ENCODE results near the gene SH3PXD2A.

Gene SH3PXD2A

DNA sequence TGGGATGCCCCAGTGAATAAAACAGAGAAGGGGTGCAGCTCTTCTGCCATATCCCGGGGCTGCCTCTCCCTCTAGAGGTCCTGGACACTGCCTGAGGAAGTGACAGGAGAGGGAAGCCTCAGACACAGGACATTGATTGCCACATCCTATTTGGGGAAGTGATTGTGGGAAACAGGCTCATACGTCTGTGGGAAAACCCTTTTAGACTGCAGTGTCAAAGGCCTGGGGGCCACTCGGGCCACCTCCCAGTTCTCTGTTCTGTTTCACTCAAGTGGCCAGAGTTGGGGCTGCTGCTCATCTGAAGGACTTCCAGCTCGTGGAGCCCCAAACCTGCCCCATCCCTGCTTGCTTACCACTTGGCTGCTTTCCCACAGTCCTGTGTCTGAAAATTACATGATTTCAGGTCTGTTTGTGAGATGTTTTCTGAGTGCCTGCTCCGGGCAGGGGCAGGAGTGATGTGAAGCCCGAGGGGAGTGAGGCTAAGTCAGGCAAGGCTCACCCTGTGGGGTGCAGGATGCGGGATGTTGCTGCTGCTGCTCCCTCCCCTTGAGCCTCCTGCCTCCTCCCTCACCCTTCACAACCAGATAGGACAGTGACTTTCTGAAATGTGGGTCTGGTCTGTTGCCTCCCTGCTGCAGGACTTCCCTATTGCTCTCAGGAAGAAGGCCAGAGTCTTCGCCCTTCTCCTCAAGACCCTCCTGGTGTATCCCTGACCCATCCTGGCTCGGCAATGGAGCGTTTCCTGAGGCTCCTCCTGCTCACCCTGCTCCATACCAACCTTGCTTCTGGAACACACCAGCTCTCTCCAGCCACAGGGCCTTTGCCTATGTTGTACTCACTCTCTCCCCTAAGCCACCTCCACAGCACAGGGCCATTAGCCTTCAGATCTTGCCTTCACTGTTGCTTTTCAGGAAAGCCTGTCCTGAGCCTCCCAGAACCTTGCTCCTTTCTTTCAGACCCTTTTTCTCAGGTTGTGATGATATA lies 303.5 kb downstream of the SH3PXD2A start:
- DNase-seq (ENCODE audit: low read depth in 1 of 2, low spot score in 1 of 2), result no peak

DNA sequence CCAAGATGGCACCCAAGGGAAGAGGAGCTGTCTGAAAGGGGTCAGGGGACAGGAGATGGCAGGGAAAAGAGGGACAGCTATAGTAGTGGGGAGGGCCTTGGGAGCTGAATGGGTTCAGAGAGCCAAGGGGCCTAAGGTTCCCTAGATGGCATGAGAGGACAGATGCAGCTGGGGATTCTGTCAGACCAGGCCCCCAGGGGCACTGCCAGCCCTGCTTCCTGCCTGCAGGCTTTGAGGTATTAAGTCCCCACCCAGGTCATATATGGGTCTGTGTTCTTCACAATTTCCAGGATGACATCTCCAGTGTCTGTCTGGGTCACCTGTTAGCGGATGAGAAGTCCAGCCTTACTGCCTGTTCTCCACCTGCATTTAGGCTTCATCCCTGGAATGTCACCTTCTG lies 305.1 kb downstream of the SH3PXD2A start:
- no peak for DNase-seq (ENCODE audit: low read depth in 1 of 2, low spot score in 1 of 2)

DNA sequence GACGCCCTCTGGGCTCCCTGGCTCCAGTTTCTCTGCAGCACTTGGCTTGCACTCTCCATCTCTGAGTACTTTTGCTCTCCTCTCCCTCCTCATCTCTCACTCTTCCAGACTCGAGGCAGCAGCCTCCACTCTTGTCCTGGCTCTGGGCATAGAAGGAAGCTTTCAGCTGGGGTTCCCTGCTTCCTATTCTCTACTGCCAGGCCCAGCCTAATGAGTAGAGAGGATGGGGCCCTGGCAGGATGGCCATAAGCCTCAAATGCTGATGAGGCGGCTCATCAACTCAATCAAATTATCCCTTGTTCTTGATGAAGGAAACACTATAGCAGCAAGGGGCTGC lies 306.1 kb downstream of the SH3PXD2A start:
- DNase-seq (ENCODE audit: low read depth in 1 of 2, low spot score in 1 of 2), result no peak

DNA sequence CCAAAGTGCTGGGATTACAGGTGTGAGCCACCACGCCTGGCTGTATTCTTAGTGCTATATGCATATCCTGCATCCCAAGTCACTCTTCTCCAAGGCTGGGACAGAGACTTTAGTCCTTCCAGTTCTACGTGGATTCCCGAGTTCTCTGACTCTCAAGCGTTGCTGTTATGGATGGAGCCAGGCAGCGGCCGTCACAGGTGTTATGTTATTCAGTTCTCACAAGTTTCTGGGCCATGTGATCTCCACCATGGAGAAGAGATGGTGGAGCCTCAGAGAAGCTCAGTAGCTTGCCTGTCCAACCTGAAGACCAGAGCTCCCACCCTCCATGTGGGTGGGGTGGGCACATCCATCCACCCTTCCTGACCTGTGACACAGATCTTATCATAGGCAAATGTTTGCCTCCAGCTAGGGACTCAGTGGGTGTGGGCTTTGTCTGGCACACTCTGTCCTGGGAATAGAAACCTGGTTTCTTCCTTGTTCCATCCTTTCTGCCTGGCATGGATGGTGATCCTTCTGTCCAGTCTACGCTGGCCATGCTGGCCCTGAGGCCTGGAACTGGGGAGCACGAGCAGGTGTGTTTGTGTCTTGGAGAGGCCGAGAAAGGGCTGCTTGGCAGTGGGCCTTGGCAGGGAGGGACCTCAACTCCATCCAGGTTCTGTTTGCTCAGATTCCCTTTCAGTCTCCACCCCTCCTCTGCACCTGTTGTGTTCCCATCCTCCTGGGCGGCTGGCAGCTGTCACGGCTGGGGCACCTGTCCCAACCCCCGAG lies 306.6 kb downstream of the SH3PXD2A start:
- no peak for DNase-seq (ENCODE audit: low read depth in 1 of 2, low spot score in 1 of 2)

DNA sequence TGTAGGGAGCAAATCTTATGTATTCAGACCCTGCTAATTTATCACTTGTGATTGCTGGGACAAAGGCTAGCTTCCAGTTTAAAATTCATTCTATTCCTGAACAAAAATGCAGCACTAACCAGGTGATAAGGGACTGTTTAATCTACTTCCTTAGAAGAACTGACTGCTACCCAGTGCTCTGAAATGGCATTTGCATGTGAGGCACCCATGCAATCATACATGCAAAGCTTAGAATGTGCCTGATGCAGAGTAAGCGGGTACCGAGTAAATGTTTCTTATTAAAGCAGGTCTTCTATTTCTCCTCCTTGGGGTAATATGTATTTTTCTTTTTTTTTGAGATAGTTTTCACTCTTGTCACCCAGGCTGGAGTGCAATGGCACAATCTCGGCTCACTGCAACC lies 307.4 kb downstream of the SH3PXD2A start:
- DNase-seq (ENCODE audit: low read depth in 1 of 2, low spot score in 1 of 2), result no peak

DNA sequence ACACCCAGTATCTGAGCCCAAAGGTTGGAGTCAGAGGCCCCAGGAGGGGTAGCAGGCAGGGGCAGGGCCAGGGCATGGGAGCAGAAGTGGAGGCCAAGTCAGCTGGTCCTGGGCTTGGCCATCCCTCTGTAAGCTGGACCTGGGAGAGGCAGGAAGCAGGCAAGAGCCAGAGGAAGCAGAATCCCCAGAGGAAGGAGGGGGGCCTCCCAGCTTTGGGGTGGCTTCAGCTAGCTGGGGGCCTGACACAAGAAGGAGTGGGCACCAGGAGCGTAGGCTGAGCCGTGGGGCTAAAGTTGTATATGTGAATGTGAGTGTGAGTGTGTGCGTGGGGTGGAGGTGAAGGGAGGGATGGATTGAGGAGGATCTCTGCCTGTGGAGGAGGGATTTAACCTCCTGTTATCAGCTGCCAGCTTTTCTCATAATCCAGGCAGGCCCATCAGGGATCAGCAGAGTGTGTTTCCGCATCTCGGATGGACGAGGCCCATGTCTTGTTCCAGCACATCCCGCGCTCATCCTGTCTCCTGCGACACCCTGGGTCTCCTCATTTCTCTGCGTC lies 307.9 kb downstream of the SH3PXD2A start:
- DNase-seq (ENCODE audit: low read depth in 1 of 2, low spot score in 1 of 2), result no peak

DNA sequence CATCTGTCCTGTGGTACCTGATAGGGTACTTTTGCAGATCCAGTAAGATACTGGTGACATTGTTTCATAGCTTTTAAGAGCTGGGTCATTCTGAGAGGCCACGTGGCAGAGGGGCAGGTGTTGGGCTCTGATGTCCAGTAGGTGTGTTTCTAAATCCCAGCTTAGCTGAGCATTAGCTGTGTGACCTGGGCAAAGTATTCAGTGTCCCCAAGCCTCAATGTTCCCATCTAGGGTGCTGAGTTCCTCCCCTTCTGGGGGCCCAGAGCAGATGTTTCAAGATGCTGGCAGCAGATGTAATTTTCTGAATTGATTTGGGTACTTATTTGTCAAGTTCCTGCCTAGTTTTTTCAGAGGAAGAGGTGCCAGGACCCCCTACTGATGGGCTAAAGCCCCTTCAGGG lies 309.0 kb downstream of the SH3PXD2A start:
- no peak for DNase-seq (ENCODE audit: low read depth in 1 of 2, low spot score in 1 of 2)

DNA sequence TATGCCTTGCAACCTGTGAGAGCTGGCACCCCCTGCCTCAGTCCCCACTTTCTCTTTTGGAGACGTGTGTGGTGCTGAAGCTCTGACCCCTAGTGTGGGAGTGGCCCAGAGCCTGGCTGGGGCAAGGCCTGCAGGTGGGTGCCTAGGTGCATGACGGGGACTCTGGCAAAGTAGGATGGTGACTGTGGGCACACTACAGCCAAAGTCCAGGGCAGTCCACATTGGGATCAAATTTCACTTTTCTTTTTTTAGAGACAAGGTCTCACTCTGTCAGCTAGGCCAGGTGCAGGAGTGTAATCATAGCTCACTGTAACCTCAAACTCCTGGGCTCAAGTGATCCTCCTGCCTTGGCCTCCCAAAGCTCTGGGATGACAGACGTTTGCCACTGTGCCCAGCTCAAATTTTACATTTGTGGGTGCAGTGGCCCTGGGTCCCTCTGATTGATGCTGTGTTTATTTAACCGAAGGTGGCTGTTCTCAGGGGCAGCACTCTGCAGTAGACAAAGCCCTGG lies 309.6 kb downstream of the SH3PXD2A start:
- DNase-seq (ENCODE audit: low read depth in 1 of 2, low spot score in 1 of 2), result no peak

DNA sequence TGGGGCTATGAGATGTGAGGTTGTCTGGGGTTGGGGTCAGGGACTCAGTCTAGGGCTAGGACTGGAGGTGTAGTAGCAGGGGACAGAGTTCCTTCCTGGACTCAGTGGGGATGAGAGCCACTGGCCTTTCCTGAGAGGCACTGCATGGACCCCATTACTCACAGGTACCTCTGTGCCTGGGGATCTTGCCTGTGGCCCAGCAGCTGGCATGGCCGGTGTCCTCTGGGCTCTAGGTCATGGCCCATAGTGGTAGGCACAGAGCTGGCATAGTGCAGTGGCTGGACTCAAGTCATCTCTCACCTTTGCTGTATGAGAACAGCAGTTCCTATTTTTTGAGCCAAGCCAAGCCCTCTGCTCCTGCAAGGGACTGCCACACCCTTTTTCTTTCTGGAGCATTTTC lies 310.0 kb downstream of the SH3PXD2A start:
- DNase-seq (ENCODE audit: low read depth in 1 of 2, low spot score in 1 of 2), result no peak

DNA sequence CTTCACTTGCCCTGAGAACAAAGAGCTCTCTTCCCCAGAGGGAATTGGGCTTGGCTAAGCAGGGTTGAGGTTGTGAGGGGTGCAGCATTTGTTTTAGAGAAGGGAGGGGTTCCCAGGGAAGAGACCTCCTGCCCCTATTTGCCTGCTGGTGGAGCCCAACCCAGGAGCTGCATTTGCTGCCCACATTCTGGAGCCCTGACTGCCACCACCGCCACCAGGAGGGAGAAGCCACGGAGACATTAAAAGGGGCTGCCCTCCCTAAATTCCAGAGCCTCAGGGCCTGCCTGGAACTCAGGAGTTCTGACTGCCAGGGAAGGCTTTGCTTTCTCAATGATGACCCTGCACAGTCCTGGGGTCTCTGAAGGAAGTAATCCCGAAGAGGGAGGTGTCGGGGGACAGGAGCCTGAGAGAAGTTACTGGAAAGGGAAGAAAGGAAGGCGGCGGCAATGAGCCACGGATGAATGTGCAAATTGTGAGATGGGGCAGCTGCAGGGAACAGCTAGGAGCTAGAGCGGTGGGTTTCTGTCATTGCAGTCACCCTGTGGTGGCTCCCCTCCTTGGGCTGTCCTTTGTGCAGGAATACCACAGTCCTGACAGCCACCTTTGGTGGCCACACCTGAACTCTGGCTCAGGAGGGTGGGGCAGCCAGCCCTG lies 310.6 kb downstream of the SH3PXD2A start:
- DNase-seq (ENCODE audit: low read depth in 1 of 2, low spot score in 1 of 2), result no peak
